ENCODE results near the gene PRDM7.

Gene PRDM7

GRCh38 chr16:90042946-90043514 is 34.1 kb downstream of the PRDM7 start:
- Histone ChIP-seq H3K36me3 (no peaks in the 10 kb centered on the region), H3K9me3 (ENCODE audit: severe bottlenecking) (no peaks in the 10 kb centered on the region), H3K27ac (no peak overlapping the region), H3K27me3 (ENCODE audit: insufficient read depth, low read depth, severe bottlenecking) (no peaks in the 10 kb centered on the region), H3K4me3 (ENCODE audit: low read depth, low read length) (no peak overlapping the region)
- DNase-seq = no peak
- no peak for TF ChIP-seq CTCF (IDR thresholded peaks at IDR 0.05; ENCODE audit: low read depth, low read length)

- Histone ChIP-seq H3K27ac (no peak overlapping the region), H3K36me3 (no peaks in the 10 kb centered on the region), H3K27me3 (ENCODE audit: insufficient read depth, low read depth, severe bottlenecking) (no peaks in the 10 kb centered on the region), H3K4me3 (ENCODE audit: low read depth, low read length) (no peak overlapping the region), H3K9me3 (ENCODE audit: severe bottlenecking) (no peaks in the 10 kb centered on the region)
- TF ChIP-seq CTCF (IDR thresholded peaks at IDR 0.05; ENCODE audit: low read depth, low read length) = no peak
- DNase-seq = no peak
Observed at GRCh38 chr16:90041896-90042473, 35.1 kb downstream of the PRDM7 start.

- no peak overlapping the region for H3K4me3 ChIP-seq (ENCODE audit: low read depth, low read length)
- TF ChIP-seq CTCF (IDR thresholded peaks at IDR 0.05; ENCODE audit: low read depth, low read length) = no peak
- no peaks in the 10 kb centered on the region for H3K36me3 ChIP-seq
- no peaks in the 10 kb centered on the region for H3K27me3 ChIP-seq (ENCODE audit: insufficient read depth, low read depth, severe bottlenecking)
- H3K27ac ChIP-seq = no peak overlapping the region
- no peak for DNase-seq
- no peaks in the 10 kb centered on the region for H3K9me3 ChIP-seq (ENCODE audit: severe bottlenecking)
Observed at GRCh38 chr16:90040152-90041023, 36.7 kb downstream of the PRDM7 start.

- Histone ChIP-seq H3K36me3 (no peaks in the 10 kb centered on the region), H3K9me3 (ENCODE audit: severe bottlenecking) (no peaks in the 10 kb centered on the region), H3K27ac (no peak overlapping the region), H3K27me3 (ENCODE audit: insufficient read depth, low read depth, severe bottlenecking) (no peaks in the 10 kb centered on the region), H3K4me3 (ENCODE audit: low read depth, low read length) (no peak overlapping the region)
- TF ChIP-seq CTCF (IDR thresholded peaks at IDR 0.05; ENCODE audit: low read depth, low read length) = no peak
- DNase-seq = no peak
Observed at GRCh38 chr16:90037276-90037675, 39.9 kb downstream of the PRDM7 start.

- no peaks in the 10 kb centered on the region for H3K9me3 ChIP-seq (ENCODE audit: severe bottlenecking)
- H3K27ac ChIP-seq = no peak overlapping the region
- H3K36me3 ChIP-seq = no peaks in the 10 kb centered on the region
- H3K27me3 ChIP-seq (ENCODE audit: insufficient read depth, low read depth, severe bottlenecking) = no peaks in the 10 kb centered on the region
- no peak for DNase-seq
- no peak overlapping the region for H3K4me3 ChIP-seq (ENCODE audit: low read depth, low read length)
- TF ChIP-seq CTCF (IDR thresholded peaks at IDR 0.05; ENCODE audit: low read depth, low read length) = no peak
Observed at GRCh38 chr16:90035902-90036301, 41.2 kb downstream of the PRDM7 start.

All from WERI-Rb-1 (cell line).